ENCODE measurements around the gene ZNF692.

Gene ZNF692

DNA sequence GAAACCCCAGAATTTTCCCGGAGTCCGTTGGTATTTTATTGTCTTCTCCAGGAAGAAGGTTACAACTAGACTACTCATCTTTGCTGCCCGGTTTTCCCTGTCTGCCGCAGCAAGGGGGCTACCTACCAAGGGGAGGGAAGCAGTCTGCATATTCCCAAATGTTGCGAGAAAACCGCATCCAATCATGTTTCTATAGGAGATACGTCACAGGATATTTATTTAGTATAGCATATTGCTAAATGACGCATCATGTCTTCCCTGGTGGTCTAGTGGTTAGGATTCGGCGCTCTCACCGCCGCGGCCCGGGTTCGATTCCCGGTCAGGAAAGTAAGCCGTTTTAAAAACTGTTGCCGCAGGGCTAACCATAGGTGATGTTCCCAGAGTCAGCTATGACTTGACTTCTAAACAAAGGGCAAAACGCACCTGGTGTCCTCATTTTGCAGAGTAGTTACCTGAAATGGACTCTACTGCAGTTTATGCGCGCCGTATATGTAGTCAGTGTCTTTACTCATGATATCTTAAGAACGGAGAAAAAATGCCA lies 15.2 kb upstream of the ZNF692 start:
- peak; percentile 85 for DNase-seq

DNA sequence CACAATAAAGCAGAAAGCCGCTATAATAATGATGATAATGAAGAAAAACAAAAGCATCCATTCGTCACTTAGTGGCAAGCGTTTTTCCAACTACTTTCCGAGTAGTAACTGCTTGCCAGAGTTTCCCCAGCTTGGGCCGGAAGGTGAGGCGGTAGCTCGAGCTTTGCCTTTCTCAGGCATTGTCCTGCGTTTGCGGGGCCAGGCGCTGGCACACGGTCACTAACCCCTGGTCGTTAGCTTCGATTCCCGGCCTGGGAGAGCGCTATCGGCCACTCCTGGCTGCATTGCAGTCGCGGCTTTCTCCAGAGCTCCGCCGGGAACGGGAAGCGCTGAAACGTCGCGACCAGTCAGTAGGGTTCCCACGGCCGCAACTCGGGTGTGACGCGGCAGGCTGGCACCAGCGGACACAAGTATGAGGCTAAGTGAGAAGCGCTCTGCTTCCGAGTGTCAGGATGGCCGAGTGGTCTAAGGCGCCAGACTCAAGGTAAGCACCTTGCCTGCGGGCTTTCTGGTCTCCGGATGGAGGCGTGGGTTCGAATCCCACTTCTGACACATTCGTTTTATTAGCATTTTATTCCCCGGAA lies 14.6 kb upstream of the ZNF692 start:
- peak; percentile 96 for DNase-seq

DNA sequence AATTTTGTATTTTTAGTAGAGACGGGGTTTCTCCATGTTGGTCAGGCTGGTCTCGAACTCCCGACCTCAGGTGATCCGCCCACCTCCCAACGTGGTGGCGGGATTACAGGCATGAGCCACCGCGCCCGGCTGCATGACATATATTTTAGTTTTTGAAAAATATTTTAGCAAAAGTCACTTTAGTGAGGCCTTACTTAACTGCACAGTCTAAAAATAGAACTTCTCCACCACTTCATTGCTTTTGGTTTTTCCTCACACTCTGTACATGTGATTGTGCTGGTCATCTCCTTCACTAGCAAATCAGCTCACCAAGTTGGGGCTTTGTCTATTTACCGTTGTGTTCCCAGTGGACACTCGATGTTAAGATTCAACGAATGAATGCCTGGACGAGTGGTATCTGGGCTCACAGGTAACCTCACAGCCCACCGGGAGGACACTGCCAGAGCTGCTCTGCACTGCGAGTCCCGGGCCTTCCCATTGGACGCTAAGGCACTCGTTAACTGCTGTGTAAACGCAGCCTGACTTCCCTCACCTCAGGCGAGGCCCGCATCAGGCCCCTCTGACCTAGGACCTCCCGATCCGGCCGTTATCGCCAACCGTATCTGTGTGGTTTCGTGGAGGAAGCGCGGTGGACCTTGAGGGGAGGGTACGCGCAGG lies 14.0 kb upstream of the ZNF692 start:
- DNase-seq, result peak; percentile 69

DNA sequence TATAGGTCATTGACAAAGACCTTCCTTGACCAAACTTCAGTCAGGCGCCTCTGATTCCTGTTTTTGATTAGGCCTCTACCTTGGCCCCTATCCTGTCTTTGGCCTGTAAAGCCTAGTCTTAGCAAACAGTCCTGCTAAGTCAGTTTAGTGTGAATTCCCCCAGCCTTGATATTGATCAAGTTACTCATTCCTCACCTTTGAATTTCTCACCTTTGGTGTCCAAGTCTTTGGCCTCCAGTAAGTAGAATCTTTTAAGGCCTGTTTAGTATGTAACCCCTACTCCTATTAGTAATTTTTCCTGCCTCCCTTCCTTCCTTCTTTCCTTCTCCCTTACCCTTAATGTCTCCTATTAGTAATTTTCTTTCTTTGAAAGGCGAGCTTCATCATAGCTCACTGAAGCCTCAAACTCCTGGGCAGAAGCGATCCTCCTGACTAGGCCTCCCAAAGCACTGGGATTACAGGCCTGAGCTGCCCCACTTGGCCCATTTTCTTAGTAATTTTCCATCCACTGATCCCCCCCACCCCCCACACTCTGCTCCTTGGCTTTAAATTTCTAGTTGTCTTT lies 13.0 kb upstream of the ZNF692 start:
- DNase-seq, result no peak

DNA sequence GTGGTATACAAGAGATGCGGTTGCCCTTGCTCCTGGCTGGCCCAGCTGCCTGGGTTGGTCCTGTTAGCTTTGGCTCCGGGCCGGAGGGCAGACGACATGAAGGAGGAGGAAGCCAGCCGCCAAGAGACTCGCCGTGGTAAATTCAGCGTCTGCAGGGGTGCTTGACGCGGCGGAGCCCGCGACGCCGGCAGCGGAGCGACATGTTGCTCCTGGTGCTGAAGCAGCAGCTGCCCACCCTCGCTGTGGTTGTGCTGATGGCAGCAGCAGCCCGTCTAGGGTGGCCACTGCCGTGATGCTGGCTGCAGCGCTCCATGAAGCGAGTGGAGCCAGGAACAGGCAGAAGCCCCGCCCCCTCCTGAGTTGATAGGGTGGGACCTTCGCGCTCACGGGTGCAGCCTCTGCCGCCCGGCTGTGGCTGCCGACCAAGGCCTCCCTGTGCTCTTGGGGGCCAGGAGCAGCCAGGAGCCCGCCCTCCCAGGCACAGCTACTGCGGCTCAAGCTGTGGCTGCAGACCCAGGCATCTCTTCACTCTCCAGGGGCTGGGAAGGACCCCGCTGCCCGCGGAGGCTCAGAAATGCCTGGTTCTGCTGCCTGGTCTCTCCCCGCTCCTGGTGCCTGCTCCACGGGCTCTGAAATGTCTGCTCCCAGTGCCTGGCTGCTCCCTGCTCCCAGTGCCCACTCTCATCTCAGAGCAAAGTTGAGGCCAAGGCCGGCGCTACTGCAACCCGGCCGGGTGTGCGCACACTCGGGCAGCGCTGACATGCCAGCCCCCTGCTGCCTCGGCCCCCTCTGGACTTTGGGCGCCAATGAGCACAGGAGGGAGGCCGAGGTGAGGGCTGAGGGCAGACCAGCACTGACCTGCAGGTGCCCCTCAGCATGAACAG lies 4.4 kb upstream of the ZNF692 start:
- DNase-seq, result peak; percentile 76

DNA sequence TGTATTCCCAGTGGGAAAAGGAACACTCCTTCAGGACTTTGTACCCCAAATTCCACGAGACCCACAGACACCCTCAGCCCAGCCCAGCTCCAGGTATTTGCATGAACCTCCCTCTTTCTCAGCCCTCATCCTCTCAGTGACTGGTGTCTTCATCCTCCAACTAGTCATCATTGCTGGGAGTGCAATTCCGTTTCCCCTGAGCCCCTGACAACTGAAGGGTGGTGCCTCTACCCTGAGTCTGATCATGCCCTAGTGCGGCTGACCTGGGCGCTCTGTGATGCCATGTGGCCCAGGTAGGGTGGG lies 3.8 kb upstream of the ZNF692 start:
- no peak for DNase-seq

DNA sequence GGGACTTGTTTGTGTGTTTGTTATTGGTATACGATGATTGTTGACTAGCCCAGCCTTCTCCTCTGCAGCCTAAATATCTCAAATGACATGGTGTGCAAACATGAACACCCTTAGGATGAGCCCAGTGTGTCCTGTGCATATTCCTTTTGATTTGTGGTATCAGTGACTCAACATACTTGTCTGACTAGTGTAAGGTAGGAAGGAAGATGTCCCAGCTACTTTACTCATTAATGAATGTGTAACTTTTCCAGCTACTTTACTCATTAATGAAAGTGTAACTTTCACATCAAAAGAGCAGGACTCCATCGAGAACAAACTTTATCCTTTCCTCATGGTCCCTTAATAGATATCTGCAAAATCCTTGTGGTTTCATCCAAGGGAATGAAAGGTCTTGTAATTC lies 2.7 kb upstream of the ZNF692 start:
- DNase-seq, result no peak

DNA sequence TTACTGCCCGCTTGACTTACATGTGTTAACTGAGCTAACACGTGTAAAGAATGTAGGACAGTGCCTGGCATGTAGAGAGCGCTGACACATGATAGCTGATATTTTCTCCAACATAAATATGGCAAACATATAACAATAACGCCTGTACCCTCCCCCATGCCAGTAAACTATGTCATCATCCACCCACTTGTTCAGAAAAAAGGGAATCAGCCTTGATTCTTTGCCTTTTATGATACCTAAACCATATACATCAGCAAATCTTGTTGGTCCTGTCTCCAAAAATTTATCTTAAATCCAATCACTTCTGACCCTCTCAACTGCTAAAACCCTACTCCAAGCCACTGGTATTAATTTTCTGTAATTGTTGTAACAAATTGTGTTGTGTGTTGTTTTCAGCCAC lies 1.1 kb upstream of the ZNF692 start:
- no peak for DNase-seq

DNA sequence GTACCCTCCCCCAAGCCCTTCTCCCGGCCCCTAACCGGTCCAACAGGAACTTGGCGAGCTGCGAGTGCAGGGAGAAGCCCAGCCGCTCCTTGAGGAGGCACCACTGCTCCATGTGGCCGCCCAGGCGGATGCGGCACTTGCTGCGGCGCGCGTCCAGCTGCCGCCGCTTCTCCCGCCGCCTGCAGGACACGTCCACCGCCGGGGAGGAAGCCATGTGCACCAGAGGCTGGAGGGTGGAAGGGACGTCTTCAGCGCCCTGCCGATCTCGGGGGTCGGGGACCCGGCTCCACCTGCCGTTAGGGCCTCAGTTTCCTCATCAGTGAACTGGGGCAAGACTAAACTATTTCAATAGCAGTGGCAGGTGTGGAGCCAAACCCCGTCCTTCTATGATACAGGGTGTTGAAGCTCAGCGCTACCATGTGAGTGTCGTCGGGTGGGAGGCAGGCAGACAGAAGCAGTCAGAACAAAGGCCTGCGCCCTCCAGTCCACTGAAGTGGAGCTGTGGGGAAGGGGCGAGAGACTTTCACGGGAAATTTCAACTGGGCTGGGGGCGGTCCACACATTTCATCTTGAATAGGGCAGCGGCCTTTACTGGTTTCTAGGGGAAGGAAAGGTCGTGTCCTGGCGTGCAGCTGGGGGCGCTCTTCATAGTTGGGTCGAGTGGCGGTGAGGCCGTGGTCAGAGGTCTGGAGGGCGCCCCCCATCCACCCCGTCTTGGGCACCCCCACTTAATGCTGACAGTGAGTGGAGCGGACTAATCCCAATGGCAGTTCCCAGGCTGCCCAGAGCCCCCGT lies 592 bp downstream of the ZNF692 start:
- DNase-seq, result peak; percentile 77

DNA sequence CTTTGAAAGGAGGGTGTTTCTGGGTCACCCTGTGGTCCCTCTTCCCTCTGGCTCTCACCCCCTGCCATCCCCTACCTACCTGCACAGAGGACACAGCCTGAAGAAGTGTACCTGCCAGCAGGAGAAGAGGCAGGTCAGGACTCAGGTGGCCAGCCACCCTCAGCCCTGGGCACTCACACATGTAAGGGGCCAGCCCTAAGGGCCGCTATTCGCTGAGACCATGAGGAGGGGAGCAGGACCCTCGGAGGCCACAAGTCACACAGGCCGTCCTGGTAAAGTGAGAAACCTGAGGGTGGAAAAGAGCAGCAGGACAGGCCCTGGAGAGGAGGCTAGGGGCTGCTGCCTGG lies 1.2 kb downstream of the ZNF692 start:
- no peak for DNase-seq

DNA sequence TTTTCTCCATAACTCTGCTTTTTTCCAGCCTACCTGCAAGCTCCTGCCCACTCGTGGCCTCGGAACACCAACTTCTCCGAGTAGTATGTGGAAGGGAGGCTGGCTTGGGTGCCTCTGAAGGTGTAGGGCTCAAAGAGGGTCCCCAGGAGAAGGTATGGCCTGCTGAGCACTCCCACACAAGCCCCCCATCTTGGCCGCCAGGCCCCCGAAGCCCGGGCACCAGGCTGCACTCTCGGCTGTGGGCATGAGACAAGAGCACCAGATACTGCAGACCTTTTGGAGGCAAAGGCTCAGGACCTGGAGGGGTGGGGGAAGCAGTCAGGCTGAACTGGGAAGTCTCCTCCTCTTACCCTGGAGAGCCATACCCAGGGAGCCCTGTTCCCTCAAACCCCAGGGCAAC lies 1.7 kb downstream of the ZNF692 start:
- no peak for DNase-seq

DNA sequence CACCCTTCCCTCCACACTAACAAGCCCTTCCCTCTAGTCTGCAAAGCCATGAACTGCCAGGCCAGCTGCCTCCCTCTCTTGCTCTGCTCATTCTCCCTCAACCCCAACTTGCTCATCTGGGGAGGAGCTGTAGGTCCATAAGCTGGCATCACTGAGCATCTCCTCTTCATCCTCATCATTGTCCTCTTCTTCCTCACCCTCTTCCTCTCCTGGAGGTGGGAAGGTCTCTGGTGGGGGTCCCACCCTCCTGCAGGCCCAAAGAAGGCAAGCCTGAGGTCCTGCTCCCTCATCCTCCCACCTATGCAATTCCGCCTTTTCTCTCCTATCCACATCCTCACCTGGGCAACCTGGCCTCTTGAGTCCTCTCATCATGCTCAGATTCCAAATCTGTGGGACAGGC lies 2.7 kb downstream of the ZNF692 start:
- no peak for DNase-seq

DNA sequence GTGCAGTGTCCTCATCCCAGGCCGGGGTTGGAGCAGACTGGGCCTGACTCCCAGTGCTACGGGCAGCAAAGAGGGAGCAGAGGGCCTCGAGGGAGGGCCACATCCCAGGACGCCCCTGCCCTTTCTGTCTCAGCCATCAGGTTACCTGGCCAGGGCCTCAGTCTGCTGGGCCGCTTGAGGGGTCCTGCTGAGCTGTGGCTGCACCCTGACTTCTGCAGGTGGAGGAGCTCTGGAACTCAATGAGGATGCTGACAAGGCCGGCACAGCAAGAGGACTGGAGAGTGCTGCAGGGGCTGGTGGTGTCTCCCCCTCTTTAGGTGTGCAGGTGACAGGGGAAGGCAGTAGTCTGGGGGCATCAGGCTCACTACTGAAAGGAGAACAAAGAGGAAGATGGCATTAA lies 3.3 kb downstream of the ZNF692 start:
- no peak for DNase-seq

DNA sequence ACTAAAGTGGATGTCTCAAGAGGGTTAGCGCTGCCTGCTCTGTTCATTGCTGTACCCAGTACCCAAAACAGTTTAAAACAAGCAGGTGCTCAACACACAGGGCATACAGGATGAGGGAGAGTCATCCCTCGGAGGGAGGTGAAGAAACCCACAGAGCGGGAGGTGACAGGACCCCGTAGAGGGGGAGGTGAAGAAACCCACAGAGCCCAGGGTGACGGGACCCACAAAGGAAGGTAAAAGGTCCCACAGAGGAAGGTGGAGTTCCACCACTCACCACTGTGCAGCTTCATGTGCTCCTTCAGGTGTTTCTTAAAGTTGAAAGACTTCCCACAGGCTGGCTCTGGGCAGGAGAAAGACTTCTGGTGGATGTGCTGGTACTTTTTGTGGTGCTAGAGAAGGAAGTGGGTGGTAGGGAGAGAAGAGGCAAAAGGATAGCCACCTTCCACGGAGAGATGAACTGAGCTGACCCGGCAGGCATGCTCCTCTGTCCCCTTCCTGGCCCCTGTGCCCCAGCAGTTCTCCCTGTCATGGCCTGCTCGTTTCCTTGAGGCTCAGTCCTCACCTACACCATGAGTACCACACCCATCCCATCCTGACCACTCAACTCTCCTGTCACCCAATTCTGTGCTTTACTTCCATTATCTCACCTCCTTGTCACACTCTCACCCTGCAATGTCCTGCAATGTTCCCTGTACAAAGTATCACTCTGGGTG lies 5.1 kb downstream of the ZNF692 start:
- DNase-seq, result no peak

DNA sequence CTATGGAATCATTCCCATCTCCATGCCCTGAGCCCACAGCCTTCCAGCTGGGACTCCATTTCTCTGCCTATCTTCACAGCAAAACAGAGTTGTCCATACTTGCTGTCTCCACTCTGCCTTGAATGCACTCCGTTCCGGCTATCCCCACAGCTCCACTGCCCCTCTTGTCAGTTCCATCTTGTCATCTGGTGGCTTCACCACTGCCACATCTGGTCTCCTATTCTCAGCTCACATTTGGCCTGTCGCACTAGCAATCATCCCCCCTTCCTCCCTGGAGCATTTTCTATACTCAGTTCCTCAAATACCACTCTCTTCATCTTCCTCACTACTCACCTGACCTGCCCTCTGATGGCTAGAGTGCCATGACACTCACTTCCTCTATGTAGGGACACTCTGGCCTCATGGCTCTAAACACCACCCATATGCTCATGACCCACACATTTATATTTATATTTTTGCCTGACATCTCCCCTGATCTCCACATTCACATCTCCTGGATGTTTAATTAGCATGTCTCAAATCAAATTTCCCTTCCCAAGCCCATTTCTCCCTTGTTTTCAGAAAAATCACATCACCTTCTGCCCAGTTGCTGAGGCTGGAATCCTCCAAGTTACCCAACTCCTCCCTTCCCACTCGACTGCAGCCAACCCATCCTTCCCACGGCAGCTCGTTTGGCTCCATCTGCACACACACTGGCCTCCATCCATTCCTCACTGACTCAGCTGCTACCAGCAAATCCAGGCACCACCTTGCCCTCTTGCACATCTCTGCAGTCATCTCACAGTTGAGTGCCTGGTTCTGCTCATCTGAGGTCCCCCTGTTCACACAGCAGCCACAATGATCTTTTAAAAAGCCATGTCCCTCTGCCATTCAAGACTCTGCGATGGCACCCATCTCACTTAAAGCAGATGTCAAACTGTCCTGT lies 6.1 kb downstream of the ZNF692 start:
- no peak for DNase-seq

DNA sequence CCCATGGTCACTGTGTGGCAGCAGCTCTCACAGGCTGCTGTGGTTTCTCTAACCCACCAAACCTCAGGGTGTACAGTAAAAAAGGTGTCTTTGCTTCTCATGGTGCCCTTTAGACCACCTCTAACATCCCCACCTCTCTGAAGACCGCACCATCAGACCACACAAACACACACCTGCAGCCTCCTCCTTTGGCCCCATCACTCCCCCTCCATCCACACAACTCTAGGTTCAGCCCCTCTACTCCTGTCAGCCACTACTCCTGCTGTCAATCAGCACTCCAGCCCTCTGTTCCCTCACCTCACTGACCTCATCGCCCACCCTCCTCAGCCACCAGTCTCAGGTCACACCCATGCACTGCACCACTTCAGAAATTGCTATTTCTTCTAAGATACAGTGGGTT lies 7.5 kb downstream of the ZNF692 start:
- DNase-seq, result no peak

DNA sequence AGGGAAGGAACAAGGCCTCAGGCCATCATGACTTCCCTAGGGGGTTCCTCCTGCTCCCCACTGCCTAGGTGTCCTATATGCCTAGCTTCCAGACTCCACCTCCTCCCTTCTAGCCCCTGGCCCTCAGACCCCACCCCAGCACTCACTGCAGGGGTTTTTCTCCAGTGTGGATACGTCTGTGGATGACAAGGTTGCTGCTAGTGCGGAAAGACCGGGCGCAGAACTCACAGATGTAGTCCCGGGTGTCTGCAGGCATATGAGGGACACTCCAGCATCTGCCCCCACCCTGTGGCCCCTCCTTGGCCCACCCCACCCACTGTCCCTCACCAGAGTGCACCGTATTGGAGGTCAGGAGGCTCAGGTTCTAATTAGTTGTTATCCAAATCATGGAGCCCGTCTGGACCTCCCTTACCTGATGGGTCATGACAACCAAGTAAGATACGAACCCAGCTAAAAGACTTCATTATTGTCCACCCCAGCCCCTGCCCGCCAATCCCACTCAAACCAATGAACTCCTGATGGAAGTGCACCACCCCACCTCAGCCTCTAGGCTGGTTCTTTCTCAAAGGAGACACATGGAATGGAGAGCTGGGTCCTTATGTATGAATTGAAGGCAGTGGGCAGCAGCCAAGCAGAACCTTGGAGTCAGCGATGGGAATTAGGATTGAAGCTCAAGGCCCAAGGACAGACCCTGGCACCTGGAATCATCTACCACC lies 8.2 kb downstream of the ZNF692 start:
- no peak for DNase-seq

DNA sequence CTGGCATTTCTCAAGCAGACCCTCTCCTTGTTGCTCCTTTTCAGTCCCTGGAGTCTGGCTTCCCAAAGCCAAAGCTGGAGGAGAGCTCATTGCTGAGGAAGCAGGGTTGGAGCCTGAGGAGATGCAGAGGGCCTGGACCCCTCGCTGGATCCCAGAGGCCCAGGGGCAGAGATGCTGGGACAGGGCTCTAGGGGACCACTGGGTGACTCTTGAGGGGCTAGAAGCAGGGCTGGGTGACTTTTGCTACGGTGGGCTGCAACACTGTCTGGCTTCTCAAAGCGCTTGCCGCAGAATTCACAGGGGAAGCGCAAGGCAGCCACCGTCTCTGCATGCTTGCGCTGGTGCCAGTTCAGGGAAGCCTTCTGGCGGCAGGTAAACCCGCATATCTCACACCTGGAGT lies 8.8 kb downstream of the ZNF692 start:
- no peak for DNase-seq

DNA sequence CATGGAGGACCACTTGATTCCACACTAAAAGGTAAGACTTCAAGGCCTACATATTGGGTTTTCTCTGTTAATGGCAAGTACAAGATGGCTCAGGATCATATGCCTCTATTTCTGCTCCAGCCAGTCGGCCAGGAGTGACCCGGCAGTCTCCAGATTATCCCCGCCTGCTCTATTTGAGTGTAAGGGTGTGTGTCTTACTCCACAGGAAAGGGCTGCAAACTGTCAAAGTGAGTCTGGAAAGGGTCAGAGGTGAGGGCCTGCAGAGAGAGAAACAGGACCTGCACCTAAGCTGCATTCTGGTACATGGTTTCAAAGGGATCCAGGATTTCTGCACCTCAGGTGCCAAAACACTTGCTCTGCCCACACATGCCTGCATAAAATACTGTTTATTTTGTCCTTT lies 9.2 kb downstream of the ZNF692 start:
- DNase-seq, result no peak

DNA sequence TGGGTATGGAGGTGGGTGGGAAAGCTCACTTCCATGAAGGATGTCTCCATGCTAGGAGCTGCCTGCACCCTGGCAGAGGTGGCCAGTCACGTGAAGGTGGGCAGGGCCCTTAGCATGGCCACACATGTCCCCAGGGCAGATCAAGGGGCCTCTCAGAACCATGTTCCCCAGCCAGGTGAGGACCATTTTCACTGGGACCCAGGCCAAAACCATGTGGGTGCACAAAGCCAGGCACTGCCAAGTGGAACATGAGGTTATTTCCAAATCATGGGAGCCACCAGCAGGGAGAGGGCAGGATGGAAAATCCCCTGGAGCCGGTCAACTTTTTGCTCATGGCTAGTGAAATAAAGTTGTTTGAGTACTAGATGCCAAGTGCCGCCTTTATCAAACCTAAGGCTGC lies 9.7 kb downstream of the ZNF692 start:
- DNase-seq, result no peak

DNA sequence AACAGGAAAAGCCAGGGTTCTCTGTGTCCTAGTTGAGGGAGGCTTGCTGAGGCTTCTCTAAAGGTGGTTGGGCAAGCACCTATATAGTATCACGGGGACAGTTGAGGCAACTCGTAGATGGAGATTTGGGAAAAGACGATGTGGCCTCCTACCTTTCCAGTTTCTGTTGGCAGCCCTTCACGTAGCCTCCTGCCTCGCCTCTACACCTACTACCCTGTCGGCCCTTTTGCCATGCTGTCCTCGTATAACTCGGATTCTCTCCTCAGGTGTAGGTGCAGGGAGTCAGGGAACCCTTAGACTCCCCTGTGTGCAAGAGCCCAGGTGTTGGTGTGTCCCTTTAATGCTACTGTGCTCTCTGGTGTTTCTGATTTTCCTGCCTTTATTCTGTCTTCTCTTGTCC lies 10.3 kb downstream of the ZNF692 start:
- no peak for DNase-seq

All from midbrain (tissue), 1 donor.